Transverse colon (tissue), 4 donors: ENCODE data around the gene CRB2. TPM values are rescaled to one million over a fixed set of nuclear protein-coding genes. Genes with fewer than 3 reads are reported as not detected.

ENCODE experiments used
- DNase-seq: peaks from one replicate; pipeline ENCODE4 v3.0.0-alpha.2; 2019
- H3K27ac ChIP-seq, 4 donors: fragments of 200-600 bp; sonication (generic); 2 replicates each; pipeline ENCODE4 v1.5.1; 2016 to 2018; ENCODE audit warnings: inconsistent platforms in 4 of 4
- H3K27me3 ChIP-seq: fragments of 200-600 bp; sonication (generic); 2 replicates; pipeline ENCODE4 v1.5.1; 2017; ENCODE audit warnings: inconsistent platforms
- H3K36me3 ChIP-seq, 4 donors: fragments of 200-600 bp; sonication (generic); 2 replicates each; pipeline ENCODE4 v1.5.1; 2017 to 2019; ENCODE audit warnings: inconsistent platforms in 4 of 4
- H3K4me1 ChIP-seq, 4 donors: fragments of 200-600 bp; sonication (generic); 2 replicates each; pipeline ENCODE4 v1.5.1; 2017 to 2020; ENCODE audit warnings: inconsistent platforms in 4 of 4
- H3K4me3 ChIP-seq, 4 donors: fragments of 200-600 bp; sonication (generic); 1 replicate in 1 of 4; 2 replicates in 3 of 4; pipeline versions ENCODE4 v1.5.1 to v1.6.1; 2017 to 2019; ENCODE audit warnings: inconsistent platforms in 4 of 4
- H3K9me3 ChIP-seq, 2 donors: fragments of 200-600 bp; sonication (generic); 2 replicates each; pipeline ENCODE4 v1.5.1; 2017 to 2019; ENCODE audit warnings: inconsistent platforms in 2 of 2
- CTCF ChIP-seq, 5 experiments: fragments of 200-600 bp in 3 of 5; fragments of 450-650 bp in 2 of 5; sonication (generic) in 3 of 5; IDR thresholded peaks; 1 replicate in 2 of 5; 2 replicates in 3 of 5; pipeline ENCODE4 v1.5.1; 2016 to 2017; ENCODE audit warnings: antibody characterized with exemption in 5 of 5, inconsistent platforms in 3 of 5, mild to moderate bottlenecking in 2 of 5, moderate library complexity in 1 of 5
- EP300 ChIP-seq: sonication (generic); formaldehyde crosslinking; IDR thresholded peaks from one replicate; pipeline ENCODE4 v1.6.1; 2017; ENCODE audit warnings: antibody characterized with exemption, low read depth
- POLR2A ChIP-seq: fragments of 450-650 bp; IDR thresholded peaks from one replicate; pipeline ENCODE4 v1.6.1; 2016; ENCODE audit warnings: antibody characterized with exemption, mild to moderate bottlenecking, moderate library complexity
- POLR2AphosphoS5 ChIP-seq, 3 donors: sonication (generic); formaldehyde crosslinking; IDR thresholded peaks; one replicate each; pipeline ENCODE4 v1.6.1; 2016; ENCODE audit warnings: antibody characterized with exemption in 3 of 3
- WGBS, 2 donors: methylation state at CpG; one replicate each; pipeline ENCODE4 v1.1.5; 2018; ENCODE audit warnings: low coverage in 1 of 2; 5-methylcytosine and 5-hydroxymethylcytosine counted together
- in situ Hi-C, 4 donors: fragments of 200-750 bp; cut with MboI; loops; one replicate each; pipeline versions ENCODE4 v1.15.0 to v1.15.1; 2017; ENCODE audit warnings: low sequenced_read_pairs in 3 of 4, low pct_ligation_motif_present in 1 of 4, low pct_unique_long_range_greater_than_20kb in 1 of 4
- intact Hi-C: fragments of 100-400 bp; cut with DNase I; formaldehyde crosslinking; loops from one replicate; pipeline ENCODE4 v1.15.1; 2023; ENCODE audit warnings: low total_unique reads
- total RNA-seq, 4 donors: library from RNA; depleted of rRNA; stranded (reverse); fragments of >200 nt; gene quantifications; one replicate each; pipeline ENCODE4 v1.1.0, GENCODE V29; 2016

The CRB2 gene
- total RNA-seq, 4 donors from 2014 or later = 0.32 to 0.82 (median 0.75) TPM; not detected in 1

GRCh38 chr9:123368023-123368422 is 12.0 kb downstream of the CRB2 start:
- Histone ChIP-seq H3K27ac (no peak overlapping the region), H3K27me3 (peaks cover 5% of the 10 kb centered on the region), H3K36me3 (no peaks in the 10 kb centered on the region), H3K4me3 (no peak overlapping the region), H3K4me1 (no peaks in the 10 kb centered on the region), H3K9me3 (no peaks in the 10 kb centered on the region)
- no peak for DNase-seq
- TF ChIP-seq CTCF (IDR thresholded peaks at IDR 0.05) (no peak), POLR2A (no peak), POLR2AphosphoS5 (IDR thresholded peaks at IDR 0.05) (no peak), EP300 (no peak)
- in situ Hi-C loops (no loop called here), intact Hi-C loops (no loop called here)
- WGBS, 2 donors = 60 to 70% methylated on average over 1 to 10 of the region's 10 CpGs

GRCh38 chr9:123368536-123369153 is 12.6 kb downstream of the CRB2 start:
- peaks cover 11% of the 10 kb centered on the region for H3K27me3 ChIP-seq
- intact Hi-C loops (no loop called here), in situ Hi-C loops (no loop called here)
- H3K4me3 ChIP-seq = no peak overlapping the region
- no peak overlapping the region for H3K27ac ChIP-seq
- WGBS, 2 donors = 90% methylated on average over 3 of the region's 6 CpGs; no CpG with 5 or more reads in 1 of the 2 donors
- H3K36me3 ChIP-seq = no peaks in the 10 kb centered on the region
- H3K9me3 ChIP-seq = no peaks in the 10 kb centered on the region
- TF ChIP-seq POLR2A = no peak
- TF ChIP-seq POLR2AphosphoS5 (IDR thresholded peaks at IDR 0.05) = no peak
- TF ChIP-seq CTCF (IDR thresholded peaks at IDR 0.05) = no peak
- no peak for TF ChIP-seq EP300
- DNase-seq = no peak
- H3K4me1 ChIP-seq = peaks cover 0 to 5% (median under 1%) of the 10 kb centered on the region in 4 donors

GRCh38 chr9:123369296-123369695 is 13.3 kb downstream of the CRB2 start:
- H3K36me3 ChIP-seq = no peaks in the 10 kb centered on the region
- H3K27me3 ChIP-seq = peaks cover 18% of the 10 kb centered on the region
- no peak overlapping the region for H3K27ac ChIP-seq
- in situ Hi-C loops (no loop called here), intact Hi-C loops (no loop called here)
- H3K4me3 ChIP-seq = no peak overlapping the region
- DNase-seq = no peak
- H3K4me1 ChIP-seq = peaks cover 0 to 11% (median 4%) of the 10 kb centered on the region in 4 donors
- no peak for TF ChIP-seq CTCF (IDR thresholded peaks at IDR 0.05)
- TF ChIP-seq POLR2AphosphoS5 (IDR thresholded peaks at IDR 0.05) = no peak
- no peak for TF ChIP-seq POLR2A
- TF ChIP-seq EP300 = no peak
- H3K9me3 ChIP-seq = no peaks in the 10 kb centered on the region
- WGBS, 2 donors = 82% methylated on average over 3 of the region's 3 CpGs; no CpG with 5 or more reads in 1 of the 2 donors

- H3K4me1 ChIP-seq = peaks cover 7 to 19% (median 12%) of the 10 kb centered on the region in 4 donors
- in situ Hi-C loops = no loop called here
- no peak for DNase-seq
- no peak for TF ChIP-seq POLR2AphosphoS5 (IDR thresholded peaks at IDR 0.05)
- no peak for TF ChIP-seq CTCF (IDR thresholded peaks at IDR 0.05)
- no peak for TF ChIP-seq EP300
- no peak for TF ChIP-seq POLR2A
- no peak overlapping the region for H3K27ac ChIP-seq
- intact Hi-C loops = no loop called here
- H3K4me3 ChIP-seq = no peak overlapping the region
- H3K27me3 ChIP-seq = peaks cover 18% of the 10 kb centered on the region
- no peaks in the 10 kb centered on the region for H3K36me3 ChIP-seq
- no peaks in the 10 kb centered on the region for H3K9me3 ChIP-seq
- WGBS, 2 donors = 77% methylated on average over 12 of the region's 13 CpGs; no CpG with 5 or more reads in 1 of the 2 donors
These were observed 14.1 kb downstream of the CRB2 start for GRCh38 chr9:123370108-123370507.
